Tibial nerve (tissue), 3 donors: ENCODE data around the gene VSIR.

Experiments
- POLR2A ChIP-seq, 2 donors: fragments of 450-650 bp; IDR thresholded peaks; one replicate each; pipeline ENCODE4 v1.6.1; 2017; ENCODE audit warnings: antibody characterized with exemption in 2 of 2, mild to moderate bottlenecking in 2 of 2, moderate library complexity in 2 of 2
- TF ChIP-seq, protein P1 (sequence below), 5 experiments: fragments of 200-600 bp in 3 of 5; fragments of 450-650 bp in 2 of 5; sonication (generic) in 3 of 5; IDR thresholded peaks; one replicate each; pipeline ENCODE4 v1.5.1; 2016 to 2019; ENCODE audit warnings: antibody characterized with exemption in 5 of 5, mild to moderate bottlenecking in 3 of 5, moderate library complexity in 2 of 5

DNA sequence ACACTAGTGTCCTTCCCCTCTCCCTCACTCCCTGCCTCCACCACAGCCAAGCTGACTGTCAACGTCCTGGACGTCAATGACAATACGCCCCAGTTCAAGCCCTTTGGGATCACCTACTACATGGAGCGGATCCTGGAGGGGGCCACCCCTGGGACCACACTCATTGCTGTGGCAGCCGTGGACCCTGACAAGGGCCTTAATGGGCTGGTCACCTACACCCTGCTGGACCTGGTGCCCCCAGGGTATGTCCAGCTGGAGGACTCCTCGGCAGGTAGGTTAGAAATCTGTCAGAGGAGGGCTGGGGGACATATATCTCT, 24.9 kb upstream of the VSIR start:
- TF ChIP-seq, protein P1, sequence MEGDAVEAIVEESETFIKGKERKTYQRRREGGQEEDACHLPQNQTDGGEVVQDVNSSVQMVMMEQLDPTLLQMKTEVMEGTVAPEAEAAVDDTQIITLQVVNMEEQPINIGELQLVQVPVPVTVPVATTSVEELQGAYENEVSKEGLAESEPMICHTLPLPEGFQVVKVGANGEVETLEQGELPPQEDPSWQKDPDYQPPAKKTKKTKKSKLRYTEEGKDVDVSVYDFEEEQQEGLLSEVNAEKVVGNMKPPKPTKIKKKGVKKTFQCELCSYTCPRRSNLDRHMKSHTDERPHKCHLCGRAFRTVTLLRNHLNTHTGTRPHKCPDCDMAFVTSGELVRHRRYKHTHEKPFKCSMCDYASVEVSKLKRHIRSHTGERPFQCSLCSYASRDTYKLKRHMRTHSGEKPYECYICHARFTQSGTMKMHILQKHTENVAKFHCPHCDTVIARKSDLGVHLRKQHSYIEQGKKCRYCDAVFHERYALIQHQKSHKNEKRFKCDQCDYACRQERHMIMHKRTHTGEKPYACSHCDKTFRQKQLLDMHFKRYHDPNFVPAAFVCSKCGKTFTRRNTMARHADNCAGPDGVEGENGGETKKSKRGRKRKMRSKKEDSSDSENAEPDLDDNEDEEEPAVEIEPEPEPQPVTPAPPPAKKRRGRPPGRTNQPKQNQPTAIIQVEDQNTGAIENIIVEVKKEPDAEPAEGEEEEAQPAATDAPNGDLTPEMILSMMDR (IDR thresholded peaks at IDR 0.05), result no peak
- TF ChIP-seq POLR2A (IDR thresholded peaks at IDR 0.05), result no peak
